ENCODE data around the gene PSMB10.

DNA sequence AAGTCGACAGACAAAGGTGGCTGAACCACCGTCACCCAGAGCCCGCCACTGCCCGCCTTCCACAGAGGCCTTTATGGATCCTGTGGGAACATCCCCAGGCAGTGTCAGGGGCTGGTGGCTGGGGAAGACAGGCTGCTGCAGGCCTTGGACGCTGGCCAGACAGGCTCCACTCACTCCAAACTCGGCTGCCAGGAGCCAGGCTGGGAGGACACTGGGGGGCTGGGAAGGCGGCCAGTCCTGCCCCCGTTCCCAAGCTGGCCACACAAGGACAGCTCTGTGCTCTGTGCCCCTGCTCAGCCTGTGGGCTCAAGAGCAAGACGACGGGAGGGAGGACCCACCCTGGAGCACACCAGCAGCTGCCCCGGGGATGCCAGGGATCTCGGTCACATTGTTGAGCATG is 14.8 kb upstream of the PSMB10 start:
- TF ChIP-seq, protein P1, sequence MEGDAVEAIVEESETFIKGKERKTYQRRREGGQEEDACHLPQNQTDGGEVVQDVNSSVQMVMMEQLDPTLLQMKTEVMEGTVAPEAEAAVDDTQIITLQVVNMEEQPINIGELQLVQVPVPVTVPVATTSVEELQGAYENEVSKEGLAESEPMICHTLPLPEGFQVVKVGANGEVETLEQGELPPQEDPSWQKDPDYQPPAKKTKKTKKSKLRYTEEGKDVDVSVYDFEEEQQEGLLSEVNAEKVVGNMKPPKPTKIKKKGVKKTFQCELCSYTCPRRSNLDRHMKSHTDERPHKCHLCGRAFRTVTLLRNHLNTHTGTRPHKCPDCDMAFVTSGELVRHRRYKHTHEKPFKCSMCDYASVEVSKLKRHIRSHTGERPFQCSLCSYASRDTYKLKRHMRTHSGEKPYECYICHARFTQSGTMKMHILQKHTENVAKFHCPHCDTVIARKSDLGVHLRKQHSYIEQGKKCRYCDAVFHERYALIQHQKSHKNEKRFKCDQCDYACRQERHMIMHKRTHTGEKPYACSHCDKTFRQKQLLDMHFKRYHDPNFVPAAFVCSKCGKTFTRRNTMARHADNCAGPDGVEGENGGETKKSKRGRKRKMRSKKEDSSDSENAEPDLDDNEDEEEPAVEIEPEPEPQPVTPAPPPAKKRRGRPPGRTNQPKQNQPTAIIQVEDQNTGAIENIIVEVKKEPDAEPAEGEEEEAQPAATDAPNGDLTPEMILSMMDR (IDR thresholded peaks at IDR 0.05 in 8 of 11, conservative IDR thresholded peaks at IDR 0.05 in 3 of 11) = no peak
- no peak for TF ChIP-seq POLR2A (IDR thresholded peaks at IDR 0.05)
